ENCODE measurements around the gene TPPP2.

GRCh38 chr14:21053184-21054122 is 23.4 kb downstream of the TPPP2 start:
- TF ChIP-seq EZH2 (IDR thresholded peaks at IDR 0.05; ENCODE audit: low read depth): no peak
- TF ChIP-seq CTCF (conservative IDR thresholded peaks at IDR 0.05): no peak
